ENCODE data around the gene HES5. TPM values are rescaled to one million over a fixed set of nuclear protein-coding genes. Genes with fewer than 3 reads are reported as not detected.

Gene HES5
- total RNA-seq, 2 donors from 2014 or later: 2.6 TPM; not detected in 1

GRCh38 chr1:2541619-2542245 lies 11.7 kb upstream of the HES5 start:
- 74% methylated on average over 23 of the region's 25 CpGs for WGBS
- intact Hi-C loops (cut with DNase I): no loop called here
- no peaks in the 10 kb centered on the region for H3K36me3 ChIP-seq
- DNase-seq (ENCODE audit: low spot score): peak; percentile 73
- H3K4me3 ChIP-seq: no peak overlapping the region
- no peak for TF ChIP-seq CTCF (IDR thresholded peaks at IDR 0.05)
- TF ChIP-seq POLR2AphosphoS5 (IDR thresholded peaks at IDR 0.05): peak; percentile 36
- peaks cover 8% of the 10 kb centered on the region for H3K4me1 ChIP-seq (replicated peaks)
- H3K9me3 ChIP-seq: no peaks in the 10 kb centered on the region
- H3K27me3 ChIP-seq (replicated peaks; ENCODE audit: insufficient read depth): no peaks in the 10 kb centered on the region
- no peak overlapping the region for H3K27ac ChIP-seq

GRCh38 chr1:2540816-2541492 lies 10.9 kb upstream of the HES5 start:
- DNase-seq (ENCODE audit: low spot score): no peak
- H3K9me3 ChIP-seq: no peaks in the 10 kb centered on the region
- intact Hi-C loops (cut with DNase I): no loop called here
- peaks cover 5% of the 10 kb centered on the region for H3K4me1 ChIP-seq (replicated peaks)
- 13% methylated on average over 36 of the region's 39 CpGs for WGBS
- H3K27ac ChIP-seq: no peak overlapping the region
- H3K36me3 ChIP-seq: no peaks in the 10 kb centered on the region
- H3K27me3 ChIP-seq (replicated peaks; ENCODE audit: insufficient read depth): no peaks in the 10 kb centered on the region
- TF ChIP-seq POLR2A (IDR thresholded peaks at IDR 0.05) (no peak), POLR2AphosphoS5 (IDR thresholded peaks at IDR 0.05) (no peak), CTCF (IDR thresholded peaks at IDR 0.05) (no peak)
- no peak overlapping the region for H3K4me3 ChIP-seq

- no peak overlapping the region for H3K4me3 ChIP-seq
- no peak for DNase-seq (ENCODE audit: low spot score)
- H3K27ac ChIP-seq: no peak overlapping the region
- intact Hi-C loops (cut with DNase I): no loop called here
- H3K4me1 ChIP-seq (replicated peaks): peaks cover 3% of the 10 kb centered on the region
- TF ChIP-seq CTCF (IDR thresholded peaks at IDR 0.05) (peak in 1 of 4 experiments; percentile 16), POLR2A (IDR thresholded peaks at IDR 0.05) (no peak)
- 87% methylated on average over 8 of the region's 12 CpGs for WGBS
- no peaks in the 10 kb centered on the region for H3K9me3 ChIP-seq
- no peaks in the 10 kb centered on the region for H3K27me3 ChIP-seq (replicated peaks; ENCODE audit: insufficient read depth)
- no peaks in the 10 kb centered on the region for H3K36me3 ChIP-seq
These were observed 9.3 kb upstream of the HES5 start for GRCh38 chr1:2539312-2539907.

- H3K4me3 ChIP-seq: no peak overlapping the region
- no peaks in the 10 kb centered on the region for H3K9me3 ChIP-seq
- no peak for DNase-seq (ENCODE audit: low spot score)
- H3K36me3 ChIP-seq: no peaks in the 10 kb centered on the region
- WGBS: 96% methylated on average over 7 of the region's 8 CpGs
- intact Hi-C loops (cut with DNase I): no loop called here
- no peaks in the 10 kb centered on the region for H3K27me3 ChIP-seq (replicated peaks; ENCODE audit: insufficient read depth)
- no peak for TF ChIP-seq CTCF (IDR thresholded peaks at IDR 0.05)
- no peak for TF ChIP-seq POLR2AphosphoS5 (IDR thresholded peaks at IDR 0.05)
- no peak for TF ChIP-seq POLR2A (IDR thresholded peaks at IDR 0.05)
- H3K27ac ChIP-seq: no peak overlapping the region
- H3K4me1 ChIP-seq (replicated peaks): peaks cover 3% of the 10 kb centered on the region
These were observed 8.8 kb upstream of the HES5 start for GRCh38 chr1:2538872-2539271.

Measured in prostate gland (tissue), 2 donors.